Cardiac muscle cell (in vitro differentiated cells and primary cell): Measurements from ENCODE around the gene RBMS1. TPM values are rescaled to one million over a fixed set of nuclear protein-coding genes. Genes with fewer than 3 reads are reported as not detected.

Experiments
- DNase-seq, 2 donors: peaks; one replicate each; pipeline versions ENCODE4 v3.0.0 to v3.0.0-alpha.2; 2010 to 2017; ENCODE audit warnings: low read depth in 1 of 2, low spot score in 1 of 2
- H3K27ac ChIP-seq: fragments of 200-600 bp; sonication (generic); 2 replicates; pipeline ENCODE4 v1.5.1; 2016
- H3K27me3 ChIP-seq: fragments of 200-600 bp; sonication (generic); 2 replicates; pipeline ENCODE4 v1.6.0; 2016; ENCODE audit warnings: control low read depth
- H3K36me3 ChIP-seq: fragments of 200-600 bp; sonication (generic); 2 replicates; pipeline ENCODE4 v1.5.1; 2016; ENCODE audit warnings: control low read depth
- H3K4me1 ChIP-seq: fragments of 200-600 bp; sonication (generic); 2 replicates; pipeline ENCODE4 v1.8.1; 2017; ENCODE audit warnings: low read depth, mild to moderate bottlenecking, mixed run types
- H3K4me3 ChIP-seq: fragments of 200-600 bp; sonication (generic); 2 replicates; pipeline ENCODE4 v1.5.1; 2016; ENCODE audit warnings: mild to moderate bottlenecking
- H3K9me3 ChIP-seq: fragments of 200-600 bp; sonication (generic); 2 replicates; pipeline ENCODE4 v1.5.1; 2017; ENCODE audit warnings: low read depth, mild to moderate bottlenecking, control low read depth
- polyA plus RNA-seq: library from polyadenylated mRNA; unstranded; fragments of >200 nt; fragmentation: Nextera tagmentation; extraction: Ambion mirVana; gene quantifications from 2 replicates; pipeline ENCODE4 v1.2.1, GENCODE V29; 2016
- total RNA-seq: library from RNA; depleted of rRNA; stranded (reverse); fragments of >200 nt; gene quantifications from 2 replicates; pipeline ENCODE4 v1.2.3, GENCODE V29; 2016
- TF ChIP-seq, protein P1 (sequence below): IDR thresholded peaks from 2 replicates; pipeline ENCODE4 v1.5.1; 2012; ENCODE audit warnings: low read depth, mild to moderate bottlenecking, low read length

Gene RBMS1
- total and polyA plus RNA-seq, 2 experiments from 2014 or later, result 89.5 to 99.9 TPM

DNA sequence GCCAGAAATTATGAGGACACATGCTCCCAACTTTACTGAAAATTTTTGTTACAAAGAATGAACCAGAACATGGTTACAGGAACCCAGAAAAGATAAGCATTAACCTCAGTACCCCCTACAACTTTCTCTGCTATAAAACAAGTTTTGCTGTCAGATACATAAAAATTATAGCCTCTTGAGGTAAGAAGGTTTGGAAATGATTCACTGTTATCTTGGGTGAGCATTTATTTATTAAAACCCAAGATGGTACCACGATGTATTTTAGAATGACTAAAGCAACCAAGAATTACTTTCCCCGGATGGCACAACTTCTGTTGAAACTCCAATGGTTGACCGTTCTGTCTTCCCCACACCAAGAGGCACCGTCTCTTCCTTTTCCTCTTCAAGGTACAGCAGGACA lies 72.9 kb downstream of the RBMS1 start:
- H3K9me3 ChIP-seq, result no peaks in the 10 kb centered on the region
- no peaks in the 10 kb centered on the region for H3K27me3 ChIP-seq
- TF ChIP-seq, protein P1, sequence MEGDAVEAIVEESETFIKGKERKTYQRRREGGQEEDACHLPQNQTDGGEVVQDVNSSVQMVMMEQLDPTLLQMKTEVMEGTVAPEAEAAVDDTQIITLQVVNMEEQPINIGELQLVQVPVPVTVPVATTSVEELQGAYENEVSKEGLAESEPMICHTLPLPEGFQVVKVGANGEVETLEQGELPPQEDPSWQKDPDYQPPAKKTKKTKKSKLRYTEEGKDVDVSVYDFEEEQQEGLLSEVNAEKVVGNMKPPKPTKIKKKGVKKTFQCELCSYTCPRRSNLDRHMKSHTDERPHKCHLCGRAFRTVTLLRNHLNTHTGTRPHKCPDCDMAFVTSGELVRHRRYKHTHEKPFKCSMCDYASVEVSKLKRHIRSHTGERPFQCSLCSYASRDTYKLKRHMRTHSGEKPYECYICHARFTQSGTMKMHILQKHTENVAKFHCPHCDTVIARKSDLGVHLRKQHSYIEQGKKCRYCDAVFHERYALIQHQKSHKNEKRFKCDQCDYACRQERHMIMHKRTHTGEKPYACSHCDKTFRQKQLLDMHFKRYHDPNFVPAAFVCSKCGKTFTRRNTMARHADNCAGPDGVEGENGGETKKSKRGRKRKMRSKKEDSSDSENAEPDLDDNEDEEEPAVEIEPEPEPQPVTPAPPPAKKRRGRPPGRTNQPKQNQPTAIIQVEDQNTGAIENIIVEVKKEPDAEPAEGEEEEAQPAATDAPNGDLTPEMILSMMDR, result no peak
- no peaks in the 10 kb centered on the region for H3K36me3 ChIP-seq
- peaks cover 14% of the 10 kb centered on the region for H3K4me1 ChIP-seq
- H3K4me3 ChIP-seq, result no peak overlapping the region
- no peak overlapping the region for H3K27ac ChIP-seq
- no peak for DNase-seq

DNA sequence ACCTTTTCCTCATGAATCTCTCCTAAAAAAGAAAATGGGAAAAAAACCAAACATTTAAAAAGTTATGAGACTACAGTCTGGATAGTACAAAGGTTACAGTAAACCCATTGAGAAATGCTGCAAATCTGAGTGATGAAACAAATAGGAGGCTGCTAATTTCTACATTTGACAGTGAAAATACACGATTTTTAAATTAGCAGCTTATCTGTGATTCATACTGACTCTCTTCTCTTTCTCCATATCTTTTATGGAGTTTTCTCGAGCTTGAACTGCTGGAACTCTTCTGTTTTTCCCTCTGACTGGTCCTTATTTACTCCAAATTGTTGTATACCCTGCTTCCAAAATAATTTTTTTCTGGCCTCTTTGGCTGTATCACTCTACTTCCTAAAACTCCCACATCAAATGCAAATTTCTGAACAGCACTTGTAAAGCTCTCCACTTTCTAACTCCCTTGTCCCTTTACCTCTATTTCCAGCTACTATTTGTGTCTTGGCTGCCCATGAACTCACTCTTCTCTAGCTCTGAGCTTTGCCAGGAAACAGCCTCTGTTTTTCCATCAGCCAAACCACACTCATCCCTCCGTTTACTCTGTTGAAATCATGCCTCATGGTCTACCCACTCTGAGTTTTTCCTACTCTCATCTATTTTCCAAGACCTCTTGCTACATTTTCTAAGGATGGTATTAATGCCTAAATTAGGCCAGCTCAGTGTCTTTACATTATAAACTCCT lies 73.7 kb downstream of the RBMS1 start:
- Histone ChIP-seq H3K36me3 (no peaks in the 10 kb centered on the region), H3K9me3 (no peaks in the 10 kb centered on the region), H3K4me1 (peaks cover 10% of the 10 kb centered on the region), H3K4me3 (no peak overlapping the region), H3K27me3 (no peaks in the 10 kb centered on the region), H3K27ac (no peak overlapping the region)
- TF ChIP-seq, protein P1, result no peak
- DNase-seq, result peak in 1 of 2 donors; percentile 90

DNA sequence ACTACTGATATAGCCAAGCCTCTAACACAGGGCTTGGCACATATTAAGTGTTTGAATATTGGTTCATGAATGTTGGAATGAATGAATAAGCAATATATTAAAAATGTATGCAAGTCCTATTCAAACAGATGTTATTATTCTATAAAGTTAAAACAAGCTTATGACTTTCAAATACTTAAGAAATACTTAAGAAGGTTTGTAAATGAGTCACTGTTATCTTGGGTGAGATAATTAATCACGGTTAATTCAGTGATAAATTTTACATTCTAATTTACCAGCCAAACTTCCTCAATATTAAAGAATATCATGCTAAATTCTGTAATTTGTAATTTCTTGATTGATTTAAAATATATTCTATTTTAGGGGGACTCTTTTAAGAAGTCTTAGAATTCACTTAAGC lies 74.8 kb downstream of the RBMS1 start:
- Histone ChIP-seq H3K36me3 (no peaks in the 10 kb centered on the region), H3K4me3 (no peak overlapping the region), H3K27me3 (no peaks in the 10 kb centered on the region), H3K4me1 (peaks cover 10% of the 10 kb centered on the region), H3K9me3 (no peaks in the 10 kb centered on the region), H3K27ac (no peak overlapping the region)
- DNase-seq, result no peak
- TF ChIP-seq, protein P1, result no peak

DNA sequence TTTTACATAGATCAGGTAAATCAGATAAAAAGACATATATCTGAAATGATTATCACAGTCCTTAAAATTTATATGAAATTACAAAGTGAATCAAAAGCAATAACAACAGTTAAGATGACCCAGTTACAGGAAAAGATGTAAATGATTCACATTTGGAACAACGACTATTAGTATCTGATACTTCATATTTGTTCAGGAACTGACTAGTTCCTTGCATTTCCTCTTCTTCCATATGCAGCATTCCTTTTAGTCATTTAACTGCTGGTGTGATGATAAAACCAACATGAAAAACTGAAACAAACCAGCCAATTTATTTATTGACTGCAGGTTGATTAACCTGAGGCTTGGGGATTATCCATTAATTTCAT lies 75.2 kb downstream of the RBMS1 start:
- H3K4me3 ChIP-seq, result no peak overlapping the region
- TF ChIP-seq, protein P1, result no peak
- no peak overlapping the region for H3K27ac ChIP-seq
- H3K27me3 ChIP-seq, result no peaks in the 10 kb centered on the region
- peaks cover 10% of the 10 kb centered on the region for H3K4me1 ChIP-seq
- DNase-seq, result no peak
- no peaks in the 10 kb centered on the region for H3K9me3 ChIP-seq
- H3K36me3 ChIP-seq, result no peaks in the 10 kb centered on the region

DNA sequence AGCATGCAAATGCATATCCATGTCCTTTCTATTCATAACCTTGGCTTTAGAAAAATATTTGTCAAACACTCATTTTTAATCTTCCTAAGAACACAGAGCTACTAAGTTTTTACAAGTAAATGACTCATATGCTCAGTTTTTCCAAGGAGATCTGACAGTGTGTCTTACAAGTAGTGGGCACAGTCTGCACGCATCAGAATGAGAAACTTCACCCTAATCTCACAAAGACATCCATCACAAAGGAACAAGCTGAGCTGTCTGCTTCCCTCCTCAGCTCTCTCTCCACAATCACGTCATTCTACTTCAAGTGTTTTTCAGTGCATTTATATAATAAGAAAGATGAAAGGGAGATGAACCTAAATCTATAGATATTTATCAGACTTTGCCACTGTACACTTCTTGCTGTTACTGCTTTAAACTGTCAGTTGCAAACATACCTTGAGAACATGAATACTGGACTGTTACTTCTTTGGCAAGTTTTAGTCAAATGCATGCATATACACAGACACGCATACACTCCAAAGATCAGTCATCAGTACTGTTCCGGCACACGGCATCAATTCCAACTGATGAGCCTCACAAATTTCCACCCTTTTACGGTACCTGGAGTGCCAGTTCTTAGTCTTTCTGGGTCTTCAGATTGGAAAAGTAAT lies 75.7 kb downstream of the RBMS1 start:
- TF ChIP-seq, protein P1, result no peak

More for the DNA sequence above, 75.7 kb downstream of the RBMS1 start:
- no peaks in the 10 kb centered on the region for H3K36me3 ChIP-seq
- H3K4me1 ChIP-seq, result peaks cover 10% of the 10 kb centered on the region
- DNase-seq, result peak in 1 of 2 donors; percentile 77
- H3K27me3 ChIP-seq, result no peaks in the 10 kb centered on the region
- H3K9me3 ChIP-seq, result no peaks in the 10 kb centered on the region
- no peak overlapping the region for H3K4me3 ChIP-seq
- H3K27ac ChIP-seq, result no peak overlapping the region
